ENCODE results near the gene ZBTB8OS.

DNA sequence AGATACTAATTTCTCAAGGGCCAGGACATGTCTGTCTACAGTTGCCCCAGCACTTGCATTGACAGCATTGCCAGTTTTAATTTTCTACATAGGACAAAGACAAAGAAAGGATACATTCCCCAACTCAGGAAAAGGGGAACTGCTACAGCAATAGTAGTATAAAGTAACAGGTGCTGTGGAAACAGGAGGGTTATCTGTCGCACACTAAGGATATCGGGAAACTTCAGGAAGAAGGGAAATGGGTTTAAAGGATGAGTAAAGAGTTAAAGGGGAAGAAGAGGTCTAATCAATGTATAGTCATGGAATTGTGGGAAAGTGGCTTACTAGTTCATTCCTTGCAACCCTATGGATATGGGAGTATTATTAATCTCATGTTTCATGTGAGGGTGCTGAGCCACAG, 36.0 kb upstream of the ZBTB8OS start:
- TF ChIP-seq POLR2A (IDR thresholded peaks at IDR 0.05) (no peak), POLR2AphosphoS5 (IDR thresholded peaks at IDR 0.05) (no peak), EP300 (IDR thresholded peaks at IDR 0.05) (no peak)
- TF ChIP-seq, protein P1, sequence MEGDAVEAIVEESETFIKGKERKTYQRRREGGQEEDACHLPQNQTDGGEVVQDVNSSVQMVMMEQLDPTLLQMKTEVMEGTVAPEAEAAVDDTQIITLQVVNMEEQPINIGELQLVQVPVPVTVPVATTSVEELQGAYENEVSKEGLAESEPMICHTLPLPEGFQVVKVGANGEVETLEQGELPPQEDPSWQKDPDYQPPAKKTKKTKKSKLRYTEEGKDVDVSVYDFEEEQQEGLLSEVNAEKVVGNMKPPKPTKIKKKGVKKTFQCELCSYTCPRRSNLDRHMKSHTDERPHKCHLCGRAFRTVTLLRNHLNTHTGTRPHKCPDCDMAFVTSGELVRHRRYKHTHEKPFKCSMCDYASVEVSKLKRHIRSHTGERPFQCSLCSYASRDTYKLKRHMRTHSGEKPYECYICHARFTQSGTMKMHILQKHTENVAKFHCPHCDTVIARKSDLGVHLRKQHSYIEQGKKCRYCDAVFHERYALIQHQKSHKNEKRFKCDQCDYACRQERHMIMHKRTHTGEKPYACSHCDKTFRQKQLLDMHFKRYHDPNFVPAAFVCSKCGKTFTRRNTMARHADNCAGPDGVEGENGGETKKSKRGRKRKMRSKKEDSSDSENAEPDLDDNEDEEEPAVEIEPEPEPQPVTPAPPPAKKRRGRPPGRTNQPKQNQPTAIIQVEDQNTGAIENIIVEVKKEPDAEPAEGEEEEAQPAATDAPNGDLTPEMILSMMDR (IDR thresholded peaks at IDR 0.05): no peak
